Esophagus (tissue), 2 donors: Measurements from ENCODE around the gene CDK11A. TPM values are rescaled to one million over a fixed set of nuclear protein-coding genes. Genes with fewer than 3 reads are reported as not detected.
A peak's percentile ranks its signal among the peaks of the same experiment; 100 is the strongest.
"Not testable (repeated sequence)": the region's sequence is repeated elsewhere in the genome, so short reads cannot be mapped to it uniquely, and the experiment has no call there.

ENCODE experiments used
- H3K27ac ChIP-seq, 2 donors: one replicate each; pipeline ENCODE4 v1.5.1; 2013; ENCODE audit warnings: low read depth in 2 of 2, mild to moderate bottlenecking in 2 of 2, inconsistent platforms in 1 of 2, low read length in 1 of 2, moderate library complexity in 1 of 2
- H3K27me3 ChIP-seq, 2 donors: one replicate each; pipeline ENCODE4 v1.6.1; 2013; ENCODE audit warnings: low read length in 2 of 2, control low read depth in 1 of 2, mild to moderate bottlenecking in 1 of 2; ENCODE audit not compliant: insufficient read depth in 2 of 2, control insufficient read depth in 1 of 2
- H3K36me3 ChIP-seq, 2 donors: one replicate each; pipeline ENCODE4 v1.6.1; 2013; ENCODE audit warnings: low read length in 1 of 2; ENCODE audit not compliant: control insufficient read depth in 2 of 2, insufficient read depth in 2 of 2
- H3K4me1 ChIP-seq, 2 donors: one replicate each; pipeline ENCODE4 v1.6.1; 2013; ENCODE audit warnings: low read length in 1 of 2; ENCODE audit not compliant: control insufficient read depth in 2 of 2, insufficient read depth in 2 of 2
- H3K4me3 ChIP-seq, 2 donors: one replicate each; pipeline ENCODE4 v1.5.1; 2013; ENCODE audit warnings: low read length in 2 of 2, mild to moderate bottlenecking in 2 of 2, low read depth in 1 of 2, moderate library complexity in 1 of 2
- H3K9me3 ChIP-seq, 2 donors: one replicate each; pipeline ENCODE4 v1.6.1; 2013; ENCODE audit warnings: mild to moderate bottlenecking in 2 of 2, low read depth in 1 of 2, low read length in 1 of 2, moderate library complexity in 1 of 2; ENCODE audit not compliant: control insufficient read depth in 2 of 2, insufficient read depth in 1 of 2
- WGBS, 2 donors: extraction: QIAGEN DNeasy Blood & Tissue Kit; methylation state at CpG; one replicate each; pipeline ENCODE4 v1.1.7; 2013; 5-methylcytosine and 5-hydroxymethylcytosine counted together
- polyA plus RNA-seq, 2 donors: library from polyadenylated mRNA; stranded (reverse); fragments of 200-250 nt; gene quantifications; one replicate each; pipeline ENCODE4 v1.2.3, GENCODE V29; 2013
- donor health status: healthy with polysubstance abuse.
- donor health status: Bipolar disorder and iron deficiency.

The CDK11A gene
- polyA plus RNA-seq, 2 donors = 15.4 to 56.7 TPM

GRCh38 chr1:1664941-1665814 is 59.0 kb downstream of the CDK11A start:
- Histone ChIP-seq H3K27ac (no peak overlapping the region), H3K36me3 (peaks cover 7 to 20% of the 10 kb centered on the region in 2 donors), H3K9me3 (no peaks in the 10 kb centered on the region), H3K27me3 (no peaks in the 10 kb centered on the region), H3K4me1 (no peaks in the 10 kb centered on the region), H3K4me3 (no peak overlapping the region)
- 85 to 89% methylated on average over 27 of the region's 27 CpGs for WGBS, 2 donors

- H3K27me3 ChIP-seq, H3K9me3 ChIP-seq, H3K4me3 ChIP-seq, H3K27ac ChIP-seq, H3K4me1 ChIP-seq: not testable (repeated sequence)
- H3K36me3 ChIP-seq = peaks cover 7 to 16% of the 10 kb centered on the region in 2 donors
- 84 to 85% methylated on average over 6 to 7 of the region's 11 CpGs for WGBS, 2 donors
Observed at GRCh38 chr1:1664318-1664717, 59.8 kb downstream of the CDK11A start.

GRCh38 chr1:1662830-1663560 is 61.2 kb downstream of the CDK11A start:
- WGBS, 2 donors = 66 to 68% methylated on average over 15 of the region's 15 CpGs
- peaks cover 7 to 16% of the 10 kb centered on the region in 2 donors for H3K36me3 ChIP-seq
- H3K9me3 ChIP-seq, H3K4me3 ChIP-seq, H3K4me1 ChIP-seq, H3K27me3 ChIP-seq: not testable (repeated sequence)
- H3K27ac ChIP-seq = peak overlapping the region in 1 of 2 donors; percentile 88

- peaks cover 7 to 16% of the 10 kb centered on the region in 2 donors for H3K36me3 ChIP-seq
- H3K9me3 ChIP-seq, H3K4me1 ChIP-seq, H3K4me3 ChIP-seq, H3K27me3 ChIP-seq: not testable (repeated sequence)
- H3K27ac ChIP-seq = peak overlapping the region in 1 of 2 donors; percentile 88
- WGBS, 2 donors = 68 to 70% methylated on average over 6 to 9 of the region's 9 CpGs
Observed at GRCh38 chr1:1662392-1662791, 61.8 kb downstream of the CDK11A start.

GRCh38 chr1:1658583-1659549 is 65.3 kb downstream of the CDK11A start, which contains the start of gene CDK11B:
CDK11B (minus strand) TSS chr1:1659004; CDS start chr1:1657485, 1,519 bp downstream.
- Histone ChIP-seq H3K4me3 (peak within 1 kb of the TSS; percentile 57 to 81), H3K27ac (peak within 1 kb of the TSS; percentile 94 to 100)
- not testable (repeated sequence) for H3K9me3 ChIP-seq, H3K4me1 ChIP-seq, H3K36me3 ChIP-seq, H3K27me3 ChIP-seq
- 0% methylated on average over 62 to 71 of the region's 96 CpGs for WGBS, 2 donors

Other genes with a start within 250 kb of the CDK11A start
- 10 to 100 TPM; 25.4 to 26.1 TPM for gene ATAD3A, start 212.2 kb downstream of the CDK11A start, polyA plus RNA-seq
- 1 to 10 TPM; 2.1 to 3.1 TPM for gene TMEM240, start 183.7 kb downstream of the CDK11A start, polyA plus RNA-seq
- gene SSU72, start 149.5 kb downstream of the CDK11A start, polyA plus RNA-seq = 10 to 100 TPM; 67.7 to 91.4 TPM
- 1 to 10 TPM; 7.5 to 8.3 TPM for gene FNDC10, start 124.2 kb downstream of the CDK11A start, polyA plus RNA-seq
- gene MIB2, start 108.9 kb downstream of the CDK11A start, polyA plus RNA-seq = 100 to 1,000 TPM in 1 of 2 donors, 10 to 100 TPM in 1; 89.9 to 153 TPM
- 1 to 10 TPM in 1 of 2 donors, under 1 TPM in 1; 0.91 to 2.7 TPM for gene MMP23B, start 92.2 kb downstream of the CDK11A start, polyA plus RNA-seq
- gene CDK11B, start 65.4 kb downstream of the CDK11A start, polyA plus RNA-seq = 10 to 100 TPM; 20.6 to 21.0 TPM
- gene SLC35E2B, start 31.6 kb downstream of the CDK11A start, polyA plus RNA-seq = 10 to 100 TPM; 12.0 to 17.9 TPM
- 10 to 100 TPM; 32.1 to 39.7 TPM for gene NADK, start 54.1 kb upstream of the CDK11A start, polyA plus RNA-seq
- gene GNB1, start 166.7 kb upstream of the CDK11A start, polyA plus RNA-seq = 10 to 100 TPM; 43.3 to 66.1 TPM
- gene CALML6, start 190.9 kb upstream of the CDK11A start, polyA plus RNA-seq = under 1 TPM; 0.22 to 0.83 TPM
- 1 to 10 TPM; 2.1 TPM for gene TMEM52, start 194.9 kb upstream of the CDK11A start, polyA plus RNA-seq